Activated naive CD4-positive, alpha-beta T cell treated with anti-CD3 and anti-CD28 coated beads, Interleukin-2, amount 50 U/mL, for 16 hours (primary cell): ENCODE data around the gene PDZD7.

Experiments
- DNase-seq: peaks from one replicate; pipeline ENCODE4 v3.0.0-alpha.2; 2020

The PDZD7 gene

GRCh38 chr10:100960251-100960650 is 70.7 kb downstream of the PDZD7 start:
- DNase-seq: no peak
